ENCODE results near the gene CDKAL1.
"Not testable (repeated sequence)": the region's sequence is repeated elsewhere in the genome, so short reads cannot be mapped to it uniquely, and the experiment has no call there.

Gene CDKAL1

GRCh38 chr6:20599302-20600051 lies 65.2 kb downstream of the CDKAL1 start:
- no peak for DNase-seq

GRCh38 chr6:20600831-20601230 lies 66.6 kb downstream of the CDKAL1 start:
- no peak for DNase-seq

- DNase-seq: no peak
Observed at GRCh38 chr6:20604159-20604558, 69.9 kb downstream of the CDKAL1 start.

DNA sequence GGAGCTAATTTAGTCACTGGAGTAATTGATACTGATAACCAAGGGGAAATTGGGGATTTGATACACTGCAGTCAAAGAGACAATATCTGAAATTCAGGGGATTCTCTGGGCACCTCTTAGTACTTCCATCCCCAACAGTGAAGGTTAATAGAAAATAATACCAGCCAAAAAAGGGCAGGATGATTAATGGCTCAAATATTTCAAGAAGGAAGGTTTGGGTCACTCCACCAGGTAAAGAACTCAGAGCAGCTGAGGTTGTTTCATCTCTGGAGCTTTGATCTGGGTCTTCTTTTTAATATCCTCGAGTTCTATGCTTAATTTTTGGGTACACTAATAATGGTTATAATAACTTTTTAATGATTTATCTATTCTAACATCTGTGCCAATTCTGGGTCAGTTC lies 70.8 kb downstream of the CDKAL1 start:
- DNase-seq: no peak

GRCh38 chr6:20605581-20605980 lies 71.3 kb downstream of the CDKAL1 start:
- DNase-seq: no peak

DNA sequence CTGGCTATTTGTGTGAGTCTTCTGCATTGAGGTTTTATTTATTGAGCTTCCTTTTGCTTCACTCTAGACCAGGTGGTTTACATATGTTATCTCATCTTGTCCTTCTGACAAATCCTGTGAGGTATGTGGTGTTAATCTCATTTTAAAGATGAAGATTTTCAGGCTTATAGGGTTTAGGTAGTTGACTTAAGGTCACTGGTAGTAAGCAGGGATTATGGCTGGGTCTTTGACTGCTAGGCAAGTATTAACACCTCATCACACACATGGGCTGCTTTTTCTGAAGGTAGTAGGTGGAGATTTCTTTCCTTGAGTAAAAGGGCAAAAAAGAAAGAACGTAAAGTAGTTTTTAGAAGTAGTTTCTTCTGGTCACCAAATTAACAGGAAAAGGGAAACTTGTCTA lies 72.6 kb downstream of the CDKAL1 start:
- no peak for DNase-seq

DNA sequence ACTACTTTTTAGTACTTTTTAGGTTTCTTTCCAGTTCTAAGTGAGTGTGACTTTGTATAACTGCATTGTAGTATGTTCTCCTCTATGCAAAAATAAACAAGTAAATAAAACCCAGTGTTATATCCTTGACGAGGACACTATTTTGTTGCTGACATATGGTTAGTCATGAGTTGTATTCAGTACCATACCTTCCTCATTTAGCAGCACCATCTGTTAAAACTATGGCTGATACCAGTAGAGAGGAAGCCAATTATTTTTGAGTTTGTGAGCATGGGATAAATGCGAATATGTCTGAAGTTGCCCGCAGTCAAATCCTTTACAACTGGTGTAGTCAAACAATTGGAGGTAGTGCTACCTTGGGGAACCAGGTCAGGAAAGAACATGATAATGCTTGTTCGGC lies 74.1 kb downstream of the CDKAL1 start:
- no peak for DNase-seq

GRCh38 chr6:20608905-20609304 lies 74.6 kb downstream of the CDKAL1 start:
- DNase-seq: no peak

DNA sequence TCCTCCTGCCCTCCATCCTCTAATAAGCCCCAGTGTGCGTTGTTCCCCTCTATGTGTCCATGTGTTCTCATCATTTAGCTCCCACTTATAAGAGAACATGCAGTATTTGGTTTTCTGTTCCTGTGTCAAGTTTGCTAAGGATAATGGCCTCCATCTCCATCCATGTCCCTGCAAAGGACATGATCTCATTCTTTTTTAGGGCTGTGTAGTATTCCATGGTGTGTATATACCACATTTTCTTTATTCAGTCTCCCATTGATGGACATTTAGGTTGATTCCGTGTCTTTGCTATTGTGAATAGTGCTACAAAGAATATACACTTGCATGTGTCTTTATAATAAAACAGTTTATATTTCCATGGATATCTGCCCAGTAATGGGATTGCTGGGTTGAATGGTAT lies 75.7 kb downstream of the CDKAL1 start:
- not testable (repeated sequence) for DNase-seq

DNA sequence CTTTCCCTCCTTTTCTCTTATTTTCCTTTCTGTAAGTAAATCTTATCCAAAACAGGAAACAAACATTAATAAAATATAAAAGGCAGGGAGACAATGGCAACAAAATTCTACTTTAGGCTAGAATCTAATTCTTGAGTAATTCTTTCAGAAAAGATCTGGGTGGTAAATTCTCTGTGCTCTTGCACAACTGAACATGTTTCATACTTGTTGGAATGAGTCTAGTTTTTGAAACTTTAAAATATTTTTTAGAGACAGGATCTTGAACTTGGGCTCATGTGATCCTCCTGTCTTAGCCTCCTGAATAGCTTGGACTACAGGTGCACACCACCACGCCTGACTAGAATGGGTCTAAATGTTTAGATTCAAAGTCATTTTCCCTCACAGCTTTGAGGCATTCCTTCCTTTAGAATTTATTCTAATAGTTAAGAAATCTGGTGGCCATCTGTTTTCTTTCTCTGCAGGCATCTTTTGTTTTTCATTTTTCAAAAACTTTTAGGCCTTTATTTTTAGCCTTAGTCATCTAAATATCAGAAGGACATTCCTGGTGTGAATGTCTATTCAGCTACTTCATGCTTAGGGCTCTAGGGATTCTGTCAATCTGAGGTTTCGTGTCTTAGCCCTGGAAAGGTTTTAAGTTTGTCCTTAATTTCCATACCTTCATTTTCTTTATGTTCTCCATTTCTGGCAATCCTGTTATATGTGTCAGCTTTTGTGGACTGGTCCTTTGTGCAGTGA lies 76.5 kb downstream of the CDKAL1 start:
- DNase-seq: no peak

GRCh38 chr6:20617537-20617936 lies 83.3 kb downstream of the CDKAL1 start:
- DNase-seq: not testable (repeated sequence)

DNA sequence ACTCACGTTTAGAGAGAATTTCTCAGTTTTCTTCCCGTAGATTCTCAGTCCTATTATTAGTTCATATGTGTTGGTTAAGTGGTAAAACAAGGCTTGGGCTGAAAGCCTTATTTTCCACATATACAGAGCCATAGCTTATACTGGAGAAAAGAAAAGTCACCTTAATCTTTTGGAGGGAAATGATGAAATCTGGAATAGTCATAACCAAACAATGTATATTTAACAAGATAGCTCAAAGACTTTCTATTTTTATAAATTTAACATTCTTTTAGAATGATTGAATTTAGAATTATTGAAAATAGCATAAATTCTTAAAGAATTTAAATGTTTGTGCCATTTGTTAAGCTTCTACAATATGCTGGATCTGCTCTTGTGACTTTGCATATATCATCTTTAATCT lies 85.8 kb downstream of the CDKAL1 start:
- no peak for DNase-seq

GRCh38 chr6:20623761-20624160 lies 89.5 kb downstream of the CDKAL1 start:
- no peak for DNase-seq

DNA sequence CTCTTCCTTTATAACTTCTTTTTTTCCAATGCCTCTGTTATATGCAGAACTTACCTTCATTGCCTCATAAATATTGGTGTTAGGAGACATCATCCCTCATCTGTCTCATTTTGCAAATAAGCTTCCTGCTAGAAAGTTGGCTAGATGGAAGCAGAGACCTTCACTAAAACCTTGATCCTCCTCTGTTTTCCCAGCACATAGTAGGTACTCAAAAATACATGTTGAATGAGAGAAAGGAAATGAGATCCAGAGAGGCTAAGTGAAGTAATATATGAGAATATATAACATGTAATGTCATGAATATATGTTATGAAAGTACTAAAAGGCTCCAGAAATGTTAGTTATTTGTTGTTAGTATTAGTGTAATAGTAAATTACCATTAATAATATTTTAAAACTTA lies 91.9 kb downstream of the CDKAL1 start:
- no peak for DNase-seq

- no peak for DNase-seq
Observed at GRCh38 chr6:20629509-20629908, 95.3 kb downstream of the CDKAL1 start.

DNA sequence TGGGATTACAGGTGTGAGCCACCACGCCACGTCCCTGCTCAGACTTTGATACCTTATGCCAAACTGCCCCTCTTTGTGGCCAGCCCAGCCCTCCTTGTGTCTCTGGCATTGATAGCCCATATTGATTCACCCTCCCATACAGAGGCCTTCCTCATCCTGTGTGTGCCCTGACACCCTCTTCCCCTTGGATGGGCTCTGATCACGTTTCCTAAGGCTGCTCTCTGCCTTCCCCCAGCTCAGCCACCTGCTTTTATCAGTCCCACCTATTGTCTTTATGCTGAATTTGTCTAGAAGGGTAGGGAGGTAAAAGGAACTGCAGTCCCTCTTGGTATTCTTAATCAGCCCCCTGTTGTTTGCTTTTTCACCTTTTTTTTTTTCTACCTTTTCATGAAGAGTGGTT lies 95.9 kb downstream of the CDKAL1 start:
- peak; percentile 41 for DNase-seq

GRCh38 chr6:20630617-20631548 lies 96.6 kb downstream of the CDKAL1 start:
- peak; percentile 96 for DNase-seq

- DNase-seq: no peak
Observed at GRCh38 chr6:20631549-20631924, 97.3 kb downstream of the CDKAL1 start.

DNA sequence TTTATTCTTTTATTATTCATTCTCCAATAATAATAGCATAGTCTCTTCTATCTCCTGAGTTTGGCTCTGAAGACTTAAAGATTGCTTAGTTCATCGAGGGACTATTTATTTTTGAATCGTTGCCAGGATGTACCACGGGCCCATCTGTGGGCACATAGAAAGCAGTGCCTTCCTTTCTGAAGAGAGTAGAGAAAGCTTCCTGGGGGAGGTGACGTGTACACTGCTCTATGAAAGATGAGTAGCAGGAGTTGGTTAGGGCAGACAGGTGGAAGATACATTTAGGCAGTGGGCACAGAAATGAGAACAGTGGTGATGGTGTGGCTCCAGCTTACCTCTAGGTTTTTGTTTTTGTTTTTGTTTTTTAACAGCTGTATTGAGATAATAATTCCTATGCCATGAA lies 98.4 kb downstream of the CDKAL1 start:
- DNase-seq: peak; percentile 59

- DNase-seq: no peak
Observed at GRCh38 chr6:20633566-20634340, 99.5 kb downstream of the CDKAL1 start.

DNA sequence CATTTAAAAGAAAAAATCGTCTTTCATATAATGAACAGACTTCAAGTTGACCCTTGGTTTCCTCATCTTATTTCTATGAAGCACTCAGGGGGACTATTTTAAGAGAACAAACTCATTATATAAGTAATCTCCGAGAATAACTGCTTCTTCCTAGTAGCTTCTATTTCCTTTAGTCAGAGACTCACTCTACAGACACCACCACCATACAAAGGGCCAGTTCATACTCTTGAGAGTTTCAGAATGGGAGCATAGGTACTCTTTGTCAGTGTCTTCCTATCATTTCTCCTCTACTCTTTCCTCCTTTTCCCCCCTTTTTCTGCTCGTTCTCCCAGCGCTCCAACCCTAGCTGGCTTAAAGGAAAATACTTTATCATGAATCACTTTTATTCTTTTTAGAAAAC lies 104.9 kb downstream of the CDKAL1 start:
- DNase-seq: no peak

- DNase-seq: no peak
Observed at GRCh38 chr6:20640181-20640580, 105.9 kb downstream of the CDKAL1 start.

DNA sequence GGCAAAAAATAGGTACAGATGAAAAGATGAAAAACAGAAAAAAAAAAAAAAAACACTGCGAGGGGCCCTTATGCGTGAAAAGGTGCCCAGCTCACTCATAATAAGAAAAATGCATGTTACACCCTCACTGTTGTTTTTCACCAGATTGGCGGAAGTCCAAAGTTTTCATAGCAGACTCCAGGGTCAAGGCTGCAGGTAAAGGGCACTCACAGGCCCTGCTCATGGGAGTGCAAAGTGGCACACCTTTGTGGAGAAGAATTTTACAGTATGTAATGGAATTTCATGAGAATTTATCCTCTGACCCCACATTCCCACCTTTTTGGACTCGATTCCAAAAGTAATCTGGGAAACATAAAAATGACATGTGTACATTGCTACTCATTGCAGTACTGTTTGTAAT lies 108.2 kb downstream of the CDKAL1 start:
- no peak for DNase-seq

Measured in NCI-H2029 (cell line).